Body of pancreas (tissue), 4 donors: ENCODE measurements around the gene FBL. TPM values are rescaled to one million over a fixed set of nuclear protein-coding genes. Genes with fewer than 3 reads are reported as not detected.

Experiments used
- ATAC-seq: fragments of 150-250 bp; one replicate; pipeline ENCODE4 v1.9.1; 2016
- DNase-seq, 4 donors: peaks; one replicate each; pipeline ENCODE4 v3.0.0-alpha.2; 2019
- H3K27ac ChIP-seq, 4 donors: fragments of 200-600 bp; sonication (generic); 1 replicate in 3 of 4; 2 replicates in 1 of 4; pipeline versions ENCODE4 v1.5.1 to v1.6.1; 2016 to 2019; ENCODE audit warnings: mild to moderate bottlenecking in 1 of 4, mixed read lengths in 1 of 4, moderate library complexity in 1 of 4
- H3K27me3 ChIP-seq, 2 donors: fragments of 200-600 bp; sonication (generic); one replicate each; pipeline ENCODE4 v1.6.0; 2016; ENCODE audit warnings: mild to moderate bottlenecking in 1 of 2
- H3K36me3 ChIP-seq, 2 donors: fragments of 200-600 bp; sonication (generic); replicated peaks in 1 of 2; 2 replicates each; pipeline ENCODE4 v1.5.1; 2016; ENCODE audit warnings: low read depth in 2 of 2; ENCODE audit not compliant: insufficient read depth in 1 of 2
- H3K4me1 ChIP-seq: fragments of 200-600 bp; sonication (generic); one replicate; pipeline ENCODE4 v1.6.0; 2016
- H3K4me3 ChIP-seq, 2 donors: fragments of 200-600 bp; sonication (generic); 1 replicate in 1 of 2; 2 replicates in 1 of 2; pipeline ENCODE4 v1.5.1; 2016 to 2019
- H3K9me3 ChIP-seq, 3 donors: fragments of 200-600 bp; sonication (generic); 1 replicate in 2 of 3; 2 replicates in 1 of 3; pipeline ENCODE4 v1.5.1; 2016
- CTCF ChIP-seq, 7 experiments: fragments of 450-650 bp in 4 of 7; fragments of 200-600 bp in 3 of 7; sonication (generic) in 3 of 7; IDR thresholded peaks; one replicate each; pipeline ENCODE4 v1.5.1; 2016 to 2019; ENCODE audit warnings: antibody characterized with exemption in 7 of 7
- POLR2A ChIP-seq, 3 donors: fragments of 450-650 bp; IDR thresholded peaks; one replicate each; pipeline ENCODE4 v1.6.1; 2016; ENCODE audit warnings: antibody characterized with exemption in 3 of 3, mild to moderate bottlenecking in 2 of 3
- WGBS, 2 donors: methylation state at CpG; one replicate each; pipeline ENCODE4 v1.1.5; 2017; 5-methylcytosine and 5-hydroxymethylcytosine counted together
- intact Hi-C: fragments of 100-400 bp; cut with DNase I; formaldehyde crosslinking; loops from one replicate; pipeline ENCODE4 v1.15.1; 2023
- total RNA-seq, 2 donors: library from RNA; depleted of rRNA; stranded (reverse); fragments of >200 nt; gene quantifications; one replicate each; pipeline ENCODE4 v1.1.0, GENCODE V29; 2016

FBL gene
- total RNA-seq, 2 donors from 2014 or later: 90.3 to 118 TPM

- no peak overlapping the region for H3K27ac ChIP-seq
- no peaks in the 10 kb centered on the region for H3K27me3 ChIP-seq
- H3K9me3 ChIP-seq: no peaks in the 10 kb centered on the region
- no peak for TF ChIP-seq CTCF (IDR thresholded peaks at IDR 0.05)
- no peak for TF ChIP-seq POLR2A (IDR thresholded peaks at IDR 0.05)
- ATAC-seq: no peak
- intact Hi-C loops: no loop called here
- H3K4me3 ChIP-seq: no peak overlapping the region
- H3K4me1 ChIP-seq: peaks cover 26% of the 10 kb centered on the region
- 90 to 96% methylated on average over 7 to 10 of the region's 10 CpGs for WGBS, 2 donors
- DNase-seq: no peak
- H3K36me3 ChIP-seq: peaks cover 9 to 22% of the 10 kb centered on the region in 2 donors
Measured at GRCh38 chr19:39829702-39830275, 16.4 kb downstream of the FBL start.

- 60 to 74% methylated on average over 5 of the region's 5 CpGs for WGBS, 2 donors
- Histone ChIP-seq H3K27ac (no peak overlapping the region), H3K27me3 (no peaks in the 10 kb centered on the region), H3K4me3 (no peak overlapping the region), H3K36me3 (peaks cover 9 to 22% of the 10 kb centered on the region in 2 donors), H3K4me1 (peaks cover 25% of the 10 kb centered on the region), H3K9me3 (no peaks in the 10 kb centered on the region)
- intact Hi-C loops: no loop called here
- DNase-seq (no peak), ATAC-seq (no peak)
- no peak for TF ChIP-seq POLR2A (IDR thresholded peaks at IDR 0.05)
- TF ChIP-seq CTCF (IDR thresholded peaks at IDR 0.05): no peak
Measured at GRCh38 chr19:39828654-39829032, 17.5 kb downstream of the FBL start.

GRCh38 chr19:39828015-39828653 lies 18.0 kb downstream of the FBL start:
- no peak for TF ChIP-seq POLR2A (IDR thresholded peaks at IDR 0.05)
- no peak for TF ChIP-seq CTCF (IDR thresholded peaks at IDR 0.05)
- Histone ChIP-seq H3K27me3 (no peaks in the 10 kb centered on the region), H3K9me3 (no peaks in the 10 kb centered on the region), H3K27ac (no peak overlapping the region), H3K4me1 (peaks cover 27% of the 10 kb centered on the region), H3K4me3 (no peak overlapping the region), H3K36me3 (peaks cover 9 to 22% of the 10 kb centered on the region in 2 donors)
- 85 to 88% methylated on average over 16 to 26 of the region's 26 CpGs for WGBS, 2 donors
- ATAC-seq (no peak), DNase-seq (no peak)
- intact Hi-C loops: no loop called here

- TF ChIP-seq CTCF (IDR thresholded peaks at IDR 0.05) (no peak), POLR2A (IDR thresholded peaks at IDR 0.05) (no peak)
- Histone ChIP-seq H3K9me3 (no peaks in the 10 kb centered on the region), H3K27ac (no peak overlapping the region), H3K36me3 (peaks cover 9 to 22% of the 10 kb centered on the region in 2 donors), H3K4me3 (no peak overlapping the region), H3K27me3 (no peaks in the 10 kb centered on the region), H3K4me1 (peaks cover 18% of the 10 kb centered on the region)
- no peak for DNase-seq
- 84 to 87% methylated on average over 7 to 13 of the region's 13 CpGs for WGBS, 2 donors
- ATAC-seq: no peak
- intact Hi-C loops: no loop called here
Measured at GRCh38 chr19:39827216-39827615, 19.0 kb downstream of the FBL start.
